ENCODE measurements around the gene NMD3. TPM values are rescaled to one million over a fixed set of nuclear protein-coding genes. Genes with fewer than 3 reads are reported as not detected.

The NMD3 gene
- total RNA-seq, 4 donors from 2014 or later, result 27.3 to 42.8 (median 37.4) TPM

DNA sequence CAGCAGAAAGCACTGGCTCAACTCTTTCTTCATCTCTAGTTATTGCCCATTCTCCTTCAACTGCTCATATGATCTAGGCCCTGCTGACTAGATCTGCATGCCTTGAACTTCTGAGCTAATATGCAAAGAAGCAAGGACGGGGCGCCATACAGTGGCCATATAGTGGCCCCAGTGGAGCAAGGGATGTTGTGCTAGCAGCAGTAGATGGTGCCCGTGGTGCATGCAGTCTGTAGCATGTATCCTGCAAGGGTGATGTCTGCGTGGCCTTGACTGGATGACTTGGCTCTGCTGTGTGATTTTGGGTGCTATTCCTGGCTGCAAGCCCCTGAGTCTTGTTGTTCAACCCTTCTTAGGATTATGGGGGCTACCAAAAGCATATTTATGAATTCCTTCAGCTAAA is 12.2 kb upstream of the NMD3 start:
- in situ Hi-C loops (cut with MboI; ENCODE audit: low sequenced_read_pairs in 4 of 4) (loop anchor here in 2 of 4 donors (25.0 kb wide), 1 partner anchor 497 kb away; no protein-coding TSS in a partner anchor), intact Hi-C loops (cut with DNase I; ENCODE audit: low total_unique reads) (no loop called here)
- no peaks in the 10 kb centered on the region for H3K27me3 ChIP-seq
- TF ChIP-seq, protein P1, sequence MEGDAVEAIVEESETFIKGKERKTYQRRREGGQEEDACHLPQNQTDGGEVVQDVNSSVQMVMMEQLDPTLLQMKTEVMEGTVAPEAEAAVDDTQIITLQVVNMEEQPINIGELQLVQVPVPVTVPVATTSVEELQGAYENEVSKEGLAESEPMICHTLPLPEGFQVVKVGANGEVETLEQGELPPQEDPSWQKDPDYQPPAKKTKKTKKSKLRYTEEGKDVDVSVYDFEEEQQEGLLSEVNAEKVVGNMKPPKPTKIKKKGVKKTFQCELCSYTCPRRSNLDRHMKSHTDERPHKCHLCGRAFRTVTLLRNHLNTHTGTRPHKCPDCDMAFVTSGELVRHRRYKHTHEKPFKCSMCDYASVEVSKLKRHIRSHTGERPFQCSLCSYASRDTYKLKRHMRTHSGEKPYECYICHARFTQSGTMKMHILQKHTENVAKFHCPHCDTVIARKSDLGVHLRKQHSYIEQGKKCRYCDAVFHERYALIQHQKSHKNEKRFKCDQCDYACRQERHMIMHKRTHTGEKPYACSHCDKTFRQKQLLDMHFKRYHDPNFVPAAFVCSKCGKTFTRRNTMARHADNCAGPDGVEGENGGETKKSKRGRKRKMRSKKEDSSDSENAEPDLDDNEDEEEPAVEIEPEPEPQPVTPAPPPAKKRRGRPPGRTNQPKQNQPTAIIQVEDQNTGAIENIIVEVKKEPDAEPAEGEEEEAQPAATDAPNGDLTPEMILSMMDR (IDR thresholded peaks at IDR 0.05 in 4 of 5, conservative IDR thresholded peaks at IDR 0.05 in 1 of 5), result no peak
- TF ChIP-seq POLR2A (IDR thresholded peaks at IDR 0.05), result no peak
- H3K27ac ChIP-seq, result no peak overlapping the region
- no peaks in the 10 kb centered on the region for H3K4me1 ChIP-seq
- H3K9me3 ChIP-seq, result no peaks in the 10 kb centered on the region
- DNase-seq (no peak), ATAC-seq (no peak)
- H3K4me3 ChIP-seq, result no peak overlapping the region
- H3K36me3 ChIP-seq, result no peaks in the 10 kb centered on the region

DNA sequence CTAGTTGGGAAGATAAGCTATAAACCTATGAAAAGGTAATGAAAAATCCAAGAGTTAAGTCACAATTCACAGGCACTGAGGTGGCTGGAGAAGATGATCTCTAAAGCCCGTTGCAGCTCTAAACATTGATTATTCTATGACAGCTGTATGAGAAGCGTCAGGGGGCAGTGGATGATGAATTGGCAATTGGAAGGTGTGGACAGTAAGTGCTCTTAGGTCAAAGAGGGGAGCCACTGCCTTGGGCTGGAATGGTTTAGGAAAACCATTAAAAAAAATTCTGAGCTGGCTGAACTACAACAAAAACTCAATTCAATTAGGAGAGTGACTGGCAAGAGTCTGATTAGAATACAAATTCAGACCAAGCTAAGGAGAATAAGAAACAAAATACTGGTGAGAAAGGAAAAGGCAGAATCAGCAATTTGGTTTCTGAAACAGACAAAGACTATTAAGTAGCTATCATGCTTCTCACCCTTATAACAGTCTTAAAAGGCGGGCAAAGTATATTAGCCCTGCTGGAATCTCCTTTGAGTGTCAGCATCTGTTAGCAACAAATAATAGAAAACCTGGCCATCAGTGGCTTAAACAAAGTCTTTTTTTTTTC is 8.8 kb upstream of the NMD3 start:
- TF ChIP-seq POLR2A (IDR thresholded peaks at IDR 0.05), result no peak
- TF ChIP-seq, protein P1 (IDR thresholded peaks at IDR 0.05 in 4 of 5, conservative IDR thresholded peaks at IDR 0.05 in 1 of 5), result no peak
- in situ Hi-C loops (cut with MboI; ENCODE audit: low sequenced_read_pairs in 4 of 4), result loop anchor here in 2 of 4 donors (25.0 kb wide), 1 partner anchor 500 kb away; no protein-coding TSS in a partner anchor
- DNase-seq, result no peak

DNA sequence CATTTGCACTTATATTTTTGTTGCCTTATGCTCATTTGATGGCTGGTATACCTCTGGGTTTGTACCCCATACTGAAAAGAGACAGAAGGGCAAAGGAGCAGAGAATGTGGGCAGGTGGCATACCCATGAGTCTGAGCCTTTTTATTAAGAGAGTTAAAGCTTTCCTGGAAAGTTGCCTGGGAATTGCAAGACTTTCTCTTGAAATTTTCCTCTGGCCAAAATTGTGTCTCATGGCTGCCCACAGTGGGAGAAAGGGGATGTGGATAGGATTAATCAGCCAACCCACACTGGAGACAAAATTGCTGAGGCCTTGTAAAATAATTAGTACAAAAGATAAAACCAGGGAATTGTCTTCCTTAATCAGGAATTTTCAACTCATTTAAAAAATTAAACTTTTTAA is 8.2 kb upstream of the NMD3 start:
- H3K4me3 ChIP-seq, result no peak overlapping the region
- no peaks in the 10 kb centered on the region for H3K36me3 ChIP-seq
- H3K27ac ChIP-seq, result no peak overlapping the region
- H3K4me1 ChIP-seq, result no peaks in the 10 kb centered on the region
- ATAC-seq, result no peak
- H3K9me3 ChIP-seq, result no peaks in the 10 kb centered on the region
- intact Hi-C loops (cut with DNase I; ENCODE audit: low total_unique reads), result no loop called here
- DNase-seq, result no peak
- H3K27me3 ChIP-seq, result no peaks in the 10 kb centered on the region
- in situ Hi-C loops (cut with MboI; ENCODE audit: low sequenced_read_pairs in 4 of 4), result loop anchor here in 2 of 4 donors (25.0 kb wide), 1 partner anchor 501 kb away; no protein-coding TSS in a partner anchor
- TF ChIP-seq, protein P1 (IDR thresholded peaks at IDR 0.05 in 4 of 5, conservative IDR thresholded peaks at IDR 0.05 in 1 of 5), result no peak
- TF ChIP-seq POLR2A (IDR thresholded peaks at IDR 0.05), result no peak

More for the DNA sequence above, 8.8 kb upstream of the NMD3 start:
- Histone ChIP-seq H3K4me1 (no peaks in the 10 kb centered on the region), H3K36me3 (no peaks in the 10 kb centered on the region), H3K9me3 (no peaks in the 10 kb centered on the region), H3K27ac (no peak overlapping the region), H3K4me3 (no peak overlapping the region), H3K27me3 (no peaks in the 10 kb centered on the region)
- intact Hi-C loops (cut with DNase I; ENCODE audit: low total_unique reads), result no loop called here
- ATAC-seq, result no peak

GRCh38 chr3:161213644-161214043 is 7.5 kb upstream of the NMD3 start:
- no peaks in the 10 kb centered on the region for H3K9me3 ChIP-seq
- DNase-seq (no peak), ATAC-seq (no peak)
- no peaks in the 10 kb centered on the region for H3K27me3 ChIP-seq
- no peaks in the 10 kb centered on the region for H3K36me3 ChIP-seq
- H3K4me3 ChIP-seq, result no peak overlapping the region
- TF ChIP-seq POLR2A (IDR thresholded peaks at IDR 0.05), result no peak
- TF ChIP-seq, protein P1 (IDR thresholded peaks at IDR 0.05 in 4 of 5, conservative IDR thresholded peaks at IDR 0.05 in 1 of 5), result no peak
- H3K4me1 ChIP-seq, result no peaks in the 10 kb centered on the region
- intact Hi-C loops (cut with DNase I; ENCODE audit: low total_unique reads), result no loop called here
- in situ Hi-C loops (cut with MboI; ENCODE audit: low sequenced_read_pairs in 4 of 4), result loop anchor here in 2 of 4 donors (25.0 kb wide), 1 partner anchor 501 kb away; no protein-coding TSS in a partner anchor
- H3K27ac ChIP-seq, result no peak overlapping the region

Measured in gastrocnemius medialis (tissue), 4 donors.